NT2/D1 (cell line): ENCODE measurements around the gene NFX1.
"Not testable (repeated sequence)": the region's sequence is repeated elsewhere in the genome, so short reads cannot be mapped to it uniquely, and the experiment has no call there.

Experiments used
- DNase-seq: peaks from one replicate; pipeline ENCODE4 v3.0.0-alpha.2; 2011; ENCODE audit warnings: low read depth, low spot score
- H3K27me3 ChIP-seq: 2 replicates; pipeline ENCODE4 v1.6.0; 2011; ENCODE audit warnings: mild to moderate bottlenecking; ENCODE audit not compliant: insufficient read length, insufficient read depth
- H3K36me3 ChIP-seq: 2 replicates; pipeline ENCODE4 v1.6.1; 2011; ENCODE audit warnings: mild to moderate bottlenecking, low read length, mixed read lengths; ENCODE audit not compliant: insufficient read depth, insufficient read length
- H3K4me1 ChIP-seq: 2 replicates; pipeline ENCODE4 v1.5.1; 2011; ENCODE audit not compliant: insufficient read depth, insufficient read length
- H3K4me3 ChIP-seq: 2 replicates; pipeline ENCODE4 v1.5.1; 2011; ENCODE audit warnings: low read depth; ENCODE audit not compliant: insufficient read length
- H3K9ac ChIP-seq: 2 replicates; pipeline ENCODE4 v1.6.0; 2011; ENCODE audit warnings: low read depth; ENCODE audit not compliant: insufficient read length
- H3K9me3 ChIP-seq: 2 replicates; pipeline ENCODE4 v1.5.1; 2011; ENCODE audit warnings: mild to moderate bottlenecking, low read length; ENCODE audit not compliant: insufficient read depth
- SUZ12 ChIP-seq: IDR thresholded peaks from 2 replicates; pipeline ENCODE4 v1.6.1; 2011; ENCODE audit not compliant: insufficient read length, insufficient read depth; ENCODE audit errors: extremely low read depth
- YY1 ChIP-seq: IDR thresholded peaks from 2 replicates; pipeline ENCODE4 v1.6.1; 2011; ENCODE audit not compliant: insufficient read length, insufficient read depth
- ZNF274 ChIP-seq: IDR thresholded peaks from 2 replicates; pipeline ENCODE4 v1.6.1; 2011; ENCODE audit warnings: mild to moderate bottlenecking, low read depth, low read length

Gene NFX1

GRCh38 chr9:33348998-33349397 lies 58.7 kb downstream of the NFX1 start:
- Histone ChIP-seq H3K36me3 (peaks cover 61% of the 10 kb centered on the region), H3K4me3 (no peak overlapping the region), H3K9me3 (no peaks in the 10 kb centered on the region), H3K4me1 (no peaks in the 10 kb centered on the region), H3K27me3 (no peaks in the 10 kb centered on the region), H3K9ac (no peak overlapping the region)
- TF ChIP-seq YY1 (no peak), ZNF274 (no peak), SUZ12 (no peak)
- no peak for DNase-seq

GRCh38 chr9:33349743-33350142 lies 59.4 kb downstream of the NFX1 start:
- Histone ChIP-seq H3K36me3 (peaks cover 60% of the 10 kb centered on the region), H3K27me3 (no peaks in the 10 kb centered on the region), H3K9ac (no peak overlapping the region), H3K4me1 (no peaks in the 10 kb centered on the region), H3K4me3 (no peak overlapping the region), H3K9me3 (no peaks in the 10 kb centered on the region)
- DNase-seq = no peak
- TF ChIP-seq ZNF274 (no peak), SUZ12 (no peak), YY1 (no peak)

GRCh38 chr9:33350310-33350709 lies 60.0 kb downstream of the NFX1 start:
- no peak for TF ChIP-seq ZNF274
- TF ChIP-seq SUZ12 = no peak
- TF ChIP-seq YY1 = no peak
- Histone ChIP-seq H3K4me3 (no peak overlapping the region), H3K36me3 (peaks cover 61% of the 10 kb centered on the region), H3K27me3 (no peaks in the 10 kb centered on the region), H3K9me3 (no peaks in the 10 kb centered on the region), H3K4me1 (no peaks in the 10 kb centered on the region), H3K9ac (no peak overlapping the region)
- DNase-seq = no peak

GRCh38 chr9:33351547-33351946 lies 61.2 kb downstream of the NFX1 start:
- TF ChIP-seq ZNF274 = no peak
- TF ChIP-seq YY1 = no peak
- TF ChIP-seq SUZ12 = no peak
- no peak overlapping the region for H3K4me3 ChIP-seq
- H3K9ac ChIP-seq = no peak overlapping the region
- H3K27me3 ChIP-seq = no peaks in the 10 kb centered on the region
- H3K4me1 ChIP-seq = no peaks in the 10 kb centered on the region
- peaks cover 57% of the 10 kb centered on the region for H3K36me3 ChIP-seq
- DNase-seq = no peak
- H3K9me3 ChIP-seq = no peaks in the 10 kb centered on the region

GRCh38 chr9:33354651-33355211 lies 64.4 kb downstream of the NFX1 start:
- Histone ChIP-seq H3K9ac (no peak overlapping the region), H3K9me3 (no peaks in the 10 kb centered on the region), H3K4me3 (no peak overlapping the region), H3K36me3 (peaks cover 32% of the 10 kb centered on the region), H3K27me3 (no peaks in the 10 kb centered on the region), H3K4me1 (no peaks in the 10 kb centered on the region)
- no peak for TF ChIP-seq ZNF274
- TF ChIP-seq SUZ12 = no peak
- no peak for TF ChIP-seq YY1
- DNase-seq = no peak

- no peaks in the 10 kb centered on the region for H3K4me1 ChIP-seq
- no peaks in the 10 kb centered on the region for H3K9me3 ChIP-seq
- H3K4me3 ChIP-seq = no peak overlapping the region
- DNase-seq = no peak
- TF ChIP-seq ZNF274 (no peak), SUZ12 (no peak), YY1 (no peak)
- H3K9ac ChIP-seq = no peak overlapping the region
- H3K27me3 ChIP-seq = no peaks in the 10 kb centered on the region
- H3K36me3 ChIP-seq = peaks cover 37% of the 10 kb centered on the region
These were observed 65.6 kb downstream of the NFX1 start for GRCh38 chr9:33355933-33356332.

DNA sequence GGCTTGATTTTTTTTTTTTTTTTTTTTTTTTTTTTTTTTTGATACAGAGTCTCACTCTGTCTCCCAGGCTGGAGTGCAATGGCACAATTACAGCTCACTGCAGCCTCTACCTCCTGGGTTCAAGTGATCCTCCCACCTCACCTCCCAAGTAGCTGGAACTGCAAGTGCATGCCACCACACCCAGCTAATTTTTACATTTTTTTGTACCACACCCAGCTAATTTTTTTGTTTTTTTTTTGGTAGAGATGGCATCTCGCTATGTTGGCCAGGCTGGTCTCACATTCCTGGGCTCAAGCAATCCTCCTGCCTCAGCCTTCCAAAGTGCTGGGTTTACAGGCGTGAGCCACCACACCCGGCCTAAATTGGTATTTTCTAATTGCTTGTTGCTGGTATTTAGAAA lies 68.3 kb downstream of the NFX1 start:
- not testable (repeated sequence) for DNase-seq, H3K4me1 ChIP-seq, H3K9me3 ChIP-seq, H3K27me3 ChIP-seq, H3K4me3 ChIP-seq, H3K9ac ChIP-seq
- H3K36me3 ChIP-seq = peaks cover 34% of the 10 kb centered on the region

DNA sequence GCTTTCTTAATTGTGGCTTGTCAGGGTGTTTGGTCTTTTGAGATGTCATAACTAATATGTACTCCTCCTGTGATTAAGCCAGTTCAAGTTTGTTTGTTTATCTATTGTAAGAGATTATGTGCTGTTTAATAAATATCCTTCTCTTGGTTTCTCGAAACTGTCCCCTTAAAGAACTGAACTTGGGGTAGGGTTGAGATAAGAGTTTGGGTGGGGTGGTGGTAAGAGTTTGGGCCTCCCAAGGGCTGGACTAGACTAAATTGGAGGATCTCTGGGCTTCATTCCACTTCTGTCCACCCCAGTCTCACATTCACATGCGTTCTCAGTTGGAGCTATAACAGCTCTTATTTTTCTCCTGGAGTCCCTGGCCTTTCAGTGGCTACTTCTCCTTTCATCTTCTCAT lies 73.8 kb downstream of the NFX1 start:
- no peak overlapping the region for H3K9ac ChIP-seq
- H3K9me3 ChIP-seq = no peaks in the 10 kb centered on the region
- no peak overlapping the region for H3K4me3 ChIP-seq
- no peaks in the 10 kb centered on the region for H3K4me1 ChIP-seq
- TF ChIP-seq ZNF274 (no peak), SUZ12 (no peak), YY1 (no peak)
- no peaks in the 10 kb centered on the region for H3K27me3 ChIP-seq
- DNase-seq = no peak
- peaks cover 62% of the 10 kb centered on the region for H3K36me3 ChIP-seq

DNA sequence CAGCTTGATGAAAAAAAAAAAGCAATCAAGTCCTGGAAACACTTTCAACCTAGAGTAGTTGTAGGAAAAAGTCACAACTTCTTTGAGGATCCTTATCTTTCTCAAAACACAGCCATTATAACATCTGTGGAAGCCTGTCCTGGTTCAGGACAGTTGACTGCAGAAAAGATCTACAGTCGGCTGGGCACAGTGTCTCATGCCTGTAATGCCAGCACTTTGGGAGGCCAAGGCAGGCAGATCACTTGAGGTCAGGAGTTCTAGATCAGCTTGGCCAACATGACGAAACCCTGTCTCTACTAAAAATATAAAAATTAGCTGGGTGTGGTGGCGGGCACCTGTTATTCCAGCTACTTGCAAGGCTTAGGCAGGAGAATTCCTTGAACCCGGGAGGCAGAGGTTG lies 74.5 kb downstream of the NFX1 start:
- peaks cover 64% of the 10 kb centered on the region for H3K36me3 ChIP-seq
- H3K9me3 ChIP-seq, H3K9ac ChIP-seq, H3K27me3 ChIP-seq, H3K4me3 ChIP-seq, DNase-seq, H3K4me1 ChIP-seq: not testable (repeated sequence)
